ENCODE results near the gene CCDC92.

CCDC92 gene

GRCh38 chr12:123886258-123886657 is 86.4 kb downstream of the CCDC92 start:
- DNase-seq: no peak
